WTC11 (cell line): ENCODE data around the gene LGALS8. TPM values are rescaled to one million over a fixed set of nuclear protein-coding genes. Genes with fewer than 3 reads are reported as not detected.

Experiments used
- ATAC-seq: fragments of 200-7000 bp; cut with Tn5 transposase; 2 replicates; pipeline ENCODE4 v1.10.0; 2021; ENCODE audit warnings: mild to moderate bottlenecking, moderate library complexity
- CTCF ChIA-PET: fragments of 300-600 bp; sonication (Branson Sonifier 250); formaldehyde crosslinking; loops from one replicate; lab custom pipeline; 2021; ENCODE audit warnings: antibody characterized with exemption; lab: Charles Lee
- POLR2A ChIA-PET: fragments of 350-600 bp; sonication (Branson Sonifier 250); formaldehyde crosslinking; loops from one replicate; lab custom pipeline; 2021; ENCODE audit warnings: antibody characterized with exemption; lab: Charles Lee
- DNase-seq: peaks from one replicate; pipeline ENCODE4 v3.0.0; 2021; ENCODE audit warnings: low spot score
- H3K27ac Mint-ChIP-seq: 2 replicates; pipeline ENCODE4 v1.8.0; 2021; ENCODE audit warnings: mixed read lengths
- H3K27me3 Mint-ChIP-seq: 2 replicates; pipeline ENCODE4 v1.8.0; 2021; ENCODE audit warnings: low read depth, mild to moderate bottlenecking, moderate library complexity, mixed read lengths
- H3K36me3 Mint-ChIP-seq: 2 replicates; pipeline ENCODE4 v1.8.0; 2021; ENCODE audit warnings: mixed read lengths
- H3K4me1 Mint-ChIP-seq: 2 replicates; pipeline ENCODE4 v1.8.0; 2022; ENCODE audit warnings: mixed read lengths
- H3K4me3 Mint-ChIP-seq: 2 replicates; pipeline ENCODE4 v1.8.0; 2021; ENCODE audit warnings: mild to moderate bottlenecking, moderate library complexity, mixed read lengths
- H3K9me3 Mint-ChIP-seq: 2 replicates; pipeline ENCODE4 v1.8.0; 2021; ENCODE audit warnings: mixed read lengths
- CBFB ChIP-seq: sonication (generic); formaldehyde crosslinking; IDR thresholded peaks from 2 replicates; pipeline ENCODE4 v1.8.1; 2022; ENCODE audit warnings: mild to moderate bottlenecking, low read depth, missing genetic modification reagents
- FOXJ3 ChIP-seq: sonication (generic); formaldehyde crosslinking; IDR thresholded peaks from 2 replicates; pipeline ENCODE4 v1.9.0; 2021; ENCODE audit warnings: missing genetic modification reagents, mild to moderate bottlenecking, borderline replicate concordance
- FOXP1 ChIP-seq: sonication (generic); formaldehyde crosslinking; IDR thresholded peaks from 2 replicates; pipeline ENCODE4 v1.8.0; 2022; ENCODE audit warnings: missing genetic modification reagents, mild to moderate bottlenecking, moderate library complexity, borderline replicate concordance
- GTF2I ChIP-seq: fragments of 250-450 bp; sonication (Bioruptor Pico); conservative IDR thresholded peaks from 2 replicates; pipeline ENCODE4 v1.4.0; 2021; ENCODE audit warnings: mild to moderate bottlenecking
- NFATC4 ChIP-seq: fragments of 250-450 bp; sonication (Bioruptor Pico); IDR thresholded peaks from 2 replicates; pipeline ENCODE4 v1.9.0; 2021; ENCODE audit warnings: mild to moderate bottlenecking
- NFE2L1 ChIP-seq: sonication (generic); formaldehyde crosslinking; IDR thresholded peaks from 2 replicates; pipeline ENCODE4 v1.8.1; 2023; ENCODE audit warnings: missing genetic modification reagents
- NR3C1 ChIP-seq: sonication (generic); formaldehyde crosslinking; conservative IDR thresholded peaks from 2 replicates; pipeline ENCODE4 v1.8.1; 2023; ENCODE audit warnings: low read depth, mild to moderate bottlenecking, missing genetic modification reagents
- PRRX2 ChIP-seq: fragments of 250-450 bp; sonication (Bioruptor Pico); IDR thresholded peaks from 2 replicates; pipeline ENCODE4 v1.8.0; 2021; ENCODE audit warnings: mild to moderate bottlenecking
- SMAD4 ChIP-seq: sonication (generic); formaldehyde crosslinking; IDR thresholded peaks from 2 replicates; pipeline ENCODE4 v1.8.0; 2022; ENCODE audit warnings: mild to moderate bottlenecking, missing genetic modification reagents
- TEAD1 ChIP-seq: sonication (generic); formaldehyde crosslinking; IDR thresholded peaks from 2 replicates; pipeline ENCODE4 v1.8.0; 2022; ENCODE audit warnings: mild to moderate bottlenecking, missing genetic modification reagents
- TEAD4 ChIP-seq: sonication (generic); formaldehyde crosslinking; IDR thresholded peaks from 2 replicates; pipeline ENCODE4 v1.8.0; 2022; ENCODE audit warnings: mild to moderate bottlenecking, missing genetic modification reagents
- ZNF219 ChIP-seq: sonication (generic); formaldehyde crosslinking; IDR thresholded peaks from 2 replicates; pipeline ENCODE4 v1.8.0; 2023; ENCODE audit warnings: missing genetic modification reagents, mild to moderate bottlenecking, borderline replicate concordance
- ZNF423 ChIP-seq: fragments of 250-450 bp; sonication (Bioruptor Pico); IDR thresholded peaks from 2 replicates; pipeline ENCODE4 v2.1.2; 2022; ENCODE audit warnings: mild to moderate bottlenecking, moderate library complexity
- ZNF671 ChIP-seq: fragments of 250-450 bp; sonication (Bioruptor Pico); IDR thresholded peaks from 2 replicates; pipeline ENCODE4 v1.8.0; 2021; ENCODE audit warnings: mild to moderate bottlenecking
- total RNA-seq: library from RNA; stranded (reverse); gene quantifications from 3 replicates; pipeline ENCODE4 v1.2.3, GENCODE V29; 2021
- TF ChIP-seq, protein P1 (sequence below): sonication (generic); formaldehyde crosslinking; IDR thresholded peaks from 2 replicates; pipeline ENCODE4 v1.8.1; 2022; ENCODE audit warnings: mild to moderate bottlenecking, moderate library complexity, missing genetic modification reagents
- TF ChIP-seq, protein P2 (sequence below): sonication (generic); formaldehyde crosslinking; IDR thresholded peaks from 2 replicates; pipeline ENCODE4 v1.8.1; 2022; ENCODE audit warnings: low read depth, mild to moderate bottlenecking, moderate library complexity, missing genetic modification reagents, borderline replicate concordance
- TF ChIP-seq, protein P3 (sequence below): sonication (generic); formaldehyde crosslinking; IDR thresholded peaks from 2 replicates; pipeline ENCODE4 v1.8.1; 2023; ENCODE audit warnings: mild to moderate bottlenecking, moderate library complexity, missing genetic modification reagents

The LGALS8 gene
- total RNA-seq, 1 experiment from 2014 or later = 8.6 TPM

DNA sequence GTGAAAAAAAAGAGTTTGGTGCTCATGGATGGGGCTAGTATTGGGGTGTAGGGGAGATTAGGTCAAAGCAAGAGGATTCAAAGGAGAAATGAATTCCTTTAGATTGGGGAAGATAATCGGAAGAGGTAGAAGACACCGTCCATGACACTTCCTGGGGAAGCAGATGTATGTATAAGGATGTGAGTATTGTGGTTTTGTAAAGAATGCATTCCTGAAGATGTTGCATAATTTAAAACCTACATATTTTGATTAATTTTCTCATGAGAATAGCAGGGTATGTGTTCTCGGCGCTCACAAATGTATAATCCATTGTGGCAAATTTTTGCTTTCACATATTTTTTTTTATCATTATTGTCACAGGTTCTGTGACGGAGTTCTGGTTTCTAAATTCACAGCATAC lies 5.5 kb upstream of the LGALS8 start (continued):
- TF ChIP-seq SMAD4 (CRISPR knock-in tag) (no peak), CBFB (no peak), TEAD4 (no peak), TEAD1 (CRISPR knock-in tag) (no peak)
- TF ChIP-seq, protein P1, sequence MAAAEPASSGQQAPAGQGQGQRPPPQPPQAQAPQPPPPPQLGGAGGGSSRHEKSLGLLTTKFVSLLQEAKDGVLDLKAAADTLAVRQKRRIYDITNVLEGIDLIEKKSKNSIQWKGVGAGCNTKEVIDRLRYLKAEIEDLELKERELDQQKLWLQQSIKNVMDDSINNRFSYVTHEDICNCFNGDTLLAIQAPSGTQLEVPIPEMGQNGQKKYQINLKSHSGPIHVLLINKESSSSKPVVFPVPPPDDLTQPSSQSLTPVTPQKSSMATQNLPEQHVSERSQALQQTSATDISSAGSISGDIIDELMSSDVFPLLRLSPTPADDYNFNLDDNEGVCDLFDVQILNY (CRISPR knock-in tag) = no peak

DNA sequence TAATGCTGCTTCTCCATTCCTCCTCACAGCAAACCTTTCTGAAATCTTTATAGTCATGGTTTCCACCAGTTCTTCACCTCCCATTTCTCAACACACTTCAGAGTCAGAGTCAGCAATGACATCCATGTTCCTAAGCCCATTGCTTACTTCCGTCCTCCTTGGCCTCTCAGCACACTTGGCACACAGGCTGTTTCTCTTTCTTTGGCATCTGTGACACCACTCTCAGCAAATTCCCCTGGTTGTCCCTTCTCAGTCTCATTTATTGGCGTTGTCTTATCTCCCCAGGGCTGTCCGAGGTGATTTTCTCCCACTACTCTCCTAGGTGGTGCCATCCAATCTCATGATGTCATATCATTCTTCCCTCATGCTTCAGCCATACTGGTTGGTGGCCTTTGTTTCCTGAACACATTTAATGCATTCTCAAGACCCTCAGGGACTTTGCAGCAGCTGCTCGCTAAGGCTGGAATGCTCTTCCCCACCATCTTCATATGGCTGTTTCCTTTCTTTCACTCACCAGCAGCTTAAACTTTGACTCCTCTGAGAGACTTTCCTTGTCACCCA lies 3.3 kb upstream of the LGALS8 start:
- Mint-ChIP-seq H3K4me1 (peaks cover 24% of the 10 kb centered on the region), H3K9me3 (no peaks in the 10 kb centered on the region), H3K27me3 (peaks cover 28% of the 10 kb centered on the region)
- DNase-seq = no peak
- TF ChIP-seq NR3C1 (CRISPR knock-in tag) = no peak
- TF ChIP-seq SMAD4 (CRISPR knock-in tag) = no peak
- TF ChIP-seq, protein P2, sequence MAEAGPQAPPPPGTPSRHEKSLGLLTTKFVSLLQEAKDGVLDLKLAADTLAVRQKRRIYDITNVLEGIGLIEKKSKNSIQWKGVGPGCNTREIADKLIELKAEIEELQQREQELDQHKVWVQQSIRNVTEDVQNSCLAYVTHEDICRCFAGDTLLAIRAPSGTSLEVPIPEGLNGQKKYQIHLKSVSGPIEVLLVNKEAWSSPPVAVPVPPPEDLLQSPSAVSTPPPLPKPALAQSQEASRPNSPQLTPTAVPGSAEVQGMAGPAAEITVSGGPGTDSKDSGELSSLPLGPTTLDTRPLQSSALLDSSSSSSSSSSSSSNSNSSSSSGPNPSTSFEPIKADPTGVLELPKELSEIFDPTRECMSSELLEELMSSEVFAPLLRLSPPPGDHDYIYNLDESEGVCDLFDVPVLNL (CRISPR knock-in tag) = no peak
- no peak for TF ChIP-seq PRRX2 (CRISPR knock-in tag)
- no peak for TF ChIP-seq ZNF423 (CRISPR knock-in tag)
- no peak for TF ChIP-seq GTF2I (CRISPR knock-in tag)
- TF ChIP-seq ZNF671 (CRISPR knock-in tag) = no peak
- TF ChIP-seq NFATC4 (CRISPR knock-in tag) = no peak
- TF ChIP-seq FOXP1 (CRISPR knock-in tag) = no peak
- TF ChIP-seq NFE2L1 (CRISPR knock-in tag) = no peak
- TF ChIP-seq ZNF219 (CRISPR knock-in tag) = no peak
- TF ChIP-seq, all 79 proteins: peak for 0
- H3K36me3 Mint-ChIP-seq = no peaks in the 10 kb centered on the region
- no peak overlapping the region for H3K4me3 Mint-ChIP-seq
- CTCF ChIA-PET = interaction anchor here (0.6 kb wide), 1 partner anchor 66 kb away, joined by 5 read pairs; no protein-coding TSS in a partner anchor
- POLR2A ChIA-PET = interaction anchor here (0.7 kb wide), 1 partner anchor 198 kb away, joined by 4 read pairs; no protein-coding TSS in a partner anchor
- peak overlapping the region; percentile 0 for H3K27ac Mint-ChIP-seq
- no peak for ATAC-seq

- peak; percentile 40 for DNase-seq
- ChIA-PET POLR2A (no interaction called here), CTCF (no interaction called here)
- Mint-ChIP-seq H3K36me3 (no peaks in the 10 kb centered on the region; the same call in 1 of the 2 replicates), H3K9me3 (no peaks in the 10 kb centered on the region), H3K27ac (no peak overlapping the region), H3K4me3 (peak overlapping the region; percentile 85), H3K4me1 (peaks cover 9% of the 10 kb centered on the region), H3K27me3 (peaks cover 28% of the 10 kb centered on the region)
- ATAC-seq = peak; percentile 61
- TF ChIP-seq FOXJ3 (CRISPR knock-in tag) = no peak
- TF ChIP-seq, protein P3, sequence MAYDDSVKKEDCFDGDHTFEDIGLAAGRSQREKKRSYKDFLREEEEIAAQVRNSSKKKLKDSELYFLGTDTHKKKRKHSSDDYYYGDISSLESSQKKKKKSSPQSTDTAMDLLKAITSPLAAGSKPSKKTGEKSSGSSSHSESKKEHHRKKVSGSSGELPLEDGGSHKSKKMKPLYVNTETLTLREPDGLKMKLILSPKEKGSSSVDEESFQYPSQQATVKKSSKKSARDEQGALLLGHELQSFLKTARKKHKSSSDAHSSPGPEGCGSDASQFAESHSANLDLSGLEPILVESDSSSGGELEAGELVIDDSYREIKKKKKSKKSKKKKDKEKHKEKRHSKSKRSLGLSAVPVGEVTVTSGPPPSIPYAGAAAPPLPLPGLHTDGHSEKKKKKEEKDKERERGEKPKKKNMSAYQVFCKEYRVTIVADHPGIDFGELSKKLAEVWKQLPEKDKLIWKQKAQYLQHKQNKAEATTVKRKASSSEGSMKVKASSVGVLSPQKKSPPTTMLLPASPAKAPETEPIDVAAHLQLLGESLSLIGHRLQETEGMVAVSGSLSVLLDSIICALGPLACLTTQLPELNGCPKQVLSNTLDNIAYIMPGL (CRISPR knock-in tag) = peak; percentile 35; the same call in 1 of the 2 replicates
- TF ChIP-seq, protein P1 (CRISPR knock-in tag) = 0 out of 2 replicates have a peak, but pooled peaks have one; percentile 7
These were observed 662 bp upstream of the LGALS8 start for GRCh38 chr1:236522937-236523703.
